HG03108 (cell line): ENCODE data around the gene TBX1.

Experiments used
- ATAC-seq: cut with Tn5 transposase; IDR thresholded peaks from one replicate; pipeline ENCODE4 v1.9.1; 2021; ENCODE audit warnings: moderate library complexity; ENCODE audit not compliant: unreplicated experiment

TBX1 gene

GRCh38 chr22:19737846-19738663 is 22.5 kb upstream of the TBX1 start:
- ATAC-seq = no peak

DNA sequence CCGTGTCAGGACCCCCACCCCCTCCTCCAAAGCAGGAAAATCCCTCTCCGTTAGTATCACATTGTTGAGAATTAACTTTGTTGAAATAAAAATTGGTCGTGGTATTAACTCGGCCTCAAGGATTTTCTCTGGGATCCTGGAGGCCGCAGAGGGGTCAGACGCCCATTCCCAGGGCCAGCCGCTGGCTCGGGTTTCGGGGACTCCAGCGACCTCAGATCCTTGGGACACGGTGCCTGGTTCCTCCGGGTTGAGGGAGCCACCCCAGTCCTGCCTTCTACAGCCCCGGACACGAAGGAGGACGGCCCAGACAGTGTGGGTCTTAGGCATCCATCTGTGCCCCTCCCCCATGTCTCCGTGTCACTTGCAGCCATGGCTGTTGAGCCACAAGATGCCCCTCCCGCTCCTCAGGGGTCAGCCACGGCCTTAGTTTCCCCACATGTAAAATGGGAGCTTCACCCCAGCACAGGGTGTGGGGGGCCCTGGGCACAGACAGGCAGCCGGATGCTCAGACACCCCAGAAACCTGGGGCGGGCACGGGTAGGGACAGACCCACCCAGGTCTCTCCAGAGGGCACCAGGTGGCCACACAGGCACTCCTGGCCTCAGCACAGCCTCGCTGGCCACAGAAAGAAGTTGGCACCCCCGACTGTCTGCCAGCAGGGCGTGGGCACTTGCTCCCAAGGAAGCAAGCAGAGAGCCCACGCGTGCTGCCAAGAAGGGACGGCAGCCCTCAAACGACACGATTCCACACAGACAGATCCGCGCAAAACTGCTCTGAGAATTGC is 21.7 kb upstream of the TBX1 start:
- ATAC-seq = no peak

GRCh38 chr22:19739448-19739895 is 21.1 kb upstream of the TBX1 start:
- ATAC-seq = no peak

DNA sequence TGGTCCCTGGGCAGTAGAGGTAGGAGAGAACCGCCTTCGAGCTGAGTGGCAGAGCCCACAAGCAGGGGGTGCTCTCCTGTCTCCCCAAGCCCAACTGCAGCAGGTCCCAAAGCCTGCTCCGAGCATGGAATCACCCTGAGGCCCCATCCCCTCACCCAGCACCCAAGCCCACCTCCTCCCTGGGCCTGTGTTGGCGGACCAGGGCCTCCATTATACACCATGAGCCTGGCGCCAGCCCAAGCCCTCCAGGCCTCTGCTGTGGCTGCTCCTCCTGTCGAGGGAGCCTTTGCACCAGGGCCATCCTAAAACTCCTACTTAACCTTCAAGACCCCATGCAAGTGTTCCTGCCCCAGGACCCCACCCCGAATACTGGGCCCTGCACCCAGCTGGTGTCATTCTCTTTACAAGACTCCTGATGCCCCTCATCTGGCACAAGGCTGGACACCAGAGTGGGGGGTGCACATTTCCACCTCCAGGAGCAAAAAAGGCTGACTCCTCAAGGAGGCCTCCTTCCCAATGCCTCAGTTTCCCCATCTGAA is 20.6 kb upstream of the TBX1 start:
- ATAC-seq = no peak

GRCh38 chr22:19740586-19740985 is 20.0 kb upstream of the TBX1 start:
- no peak for ATAC-seq

GRCh38 chr22:19741053-19741452 is 19.5 kb upstream of the TBX1 start:
- no peak for ATAC-seq

- no peak for ATAC-seq
Observed at GRCh38 chr22:19742160-19743066, 18.2 kb upstream of the TBX1 start.

DNA sequence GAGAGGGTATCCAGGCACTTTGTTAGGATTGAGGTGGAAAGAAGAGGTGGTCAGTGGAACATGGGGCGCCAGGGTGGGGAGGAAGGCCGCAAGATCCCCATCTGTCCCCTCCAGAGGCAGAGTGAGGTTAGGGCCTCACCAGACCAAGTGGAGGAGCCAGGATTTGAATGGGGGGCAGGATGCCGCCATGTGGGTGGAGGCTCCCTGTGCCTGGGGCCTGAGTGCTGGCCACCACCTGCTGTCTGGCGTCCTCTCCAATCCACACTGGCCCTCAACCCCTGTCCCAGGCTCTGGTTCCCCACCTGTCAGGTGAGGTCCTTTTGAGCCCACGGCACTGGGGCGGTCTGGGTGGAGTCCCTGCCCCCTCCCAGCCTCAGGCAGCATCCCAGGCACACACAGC is 17.5 kb upstream of the TBX1 start:
- no peak for ATAC-seq

DNA sequence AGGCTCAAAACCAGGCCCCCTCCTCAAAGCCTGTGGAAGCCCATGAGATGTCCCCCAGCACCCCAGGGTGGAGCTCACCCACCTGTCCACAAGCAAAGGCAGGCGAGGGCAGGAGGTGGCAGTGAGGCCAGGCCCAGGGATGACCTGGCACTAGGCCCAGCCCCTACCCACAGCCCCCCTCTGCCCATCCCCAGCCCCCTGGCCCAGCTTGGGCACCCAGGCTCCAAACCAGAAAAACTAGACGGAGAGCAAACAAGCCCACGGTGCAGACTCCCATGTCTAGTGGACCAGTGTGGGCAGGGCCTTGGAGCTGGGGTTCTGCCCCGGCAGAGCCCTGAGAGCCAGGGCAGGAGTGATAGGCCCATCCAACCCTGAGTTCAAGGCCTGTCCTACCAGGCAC is 16.9 kb upstream of the TBX1 start:
- ATAC-seq = no peak

DNA sequence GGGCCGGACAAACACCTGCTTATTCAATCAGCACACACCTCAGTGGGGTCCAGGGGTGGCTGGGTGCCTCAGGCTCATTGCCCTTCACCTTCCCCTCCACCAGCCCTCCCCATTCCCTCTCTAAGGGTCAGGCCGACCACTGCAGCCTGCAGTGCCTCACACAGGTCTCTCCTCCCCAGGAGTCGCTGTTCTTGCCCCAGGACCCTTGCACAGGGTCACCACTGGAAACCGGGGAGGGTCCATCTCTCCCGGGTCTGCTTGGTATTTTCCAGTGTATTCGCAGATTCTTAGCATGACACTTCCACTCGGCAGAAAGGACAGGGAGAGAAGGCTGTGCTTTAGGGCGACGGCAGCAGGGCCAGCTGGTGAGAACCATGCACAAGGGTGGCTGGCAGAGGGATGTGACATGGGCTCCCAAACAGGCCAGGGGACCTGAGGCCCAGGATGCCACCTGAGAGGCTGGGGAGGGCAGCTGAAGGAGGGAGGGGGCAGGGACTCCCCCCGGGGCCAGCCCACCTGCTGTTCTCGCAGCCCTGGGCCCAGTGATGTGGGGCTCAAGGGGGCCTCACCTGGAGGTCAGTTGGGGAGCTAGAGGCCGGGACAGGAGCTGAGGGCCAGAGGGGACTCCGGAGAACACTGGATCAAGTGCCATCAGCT is 16.1 kb upstream of the TBX1 start:
- no peak for ATAC-seq

- no peak for ATAC-seq
Observed at GRCh38 chr22:19745155-19746101, 15.2 kb upstream of the TBX1 start.

DNA sequence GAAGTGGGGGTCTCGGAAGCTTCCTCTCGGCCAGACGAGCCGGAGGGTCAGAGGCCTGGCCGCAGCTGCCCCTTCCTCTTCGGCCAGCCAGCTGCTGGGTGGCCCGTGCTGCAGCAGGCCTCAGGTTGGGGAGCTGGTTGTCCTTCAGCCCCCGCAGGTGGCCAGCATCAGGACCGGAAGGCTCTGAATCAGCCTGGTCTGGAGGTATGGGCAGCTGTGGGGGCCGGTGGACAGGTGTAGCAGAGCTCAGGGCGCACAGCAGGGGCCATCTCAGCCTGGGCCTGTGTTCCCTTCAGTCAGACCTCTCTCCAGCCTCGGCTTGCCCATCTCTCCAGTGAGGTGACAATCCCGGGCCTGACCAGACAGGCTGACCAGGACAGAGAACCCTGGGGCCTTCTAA is 13.9 kb upstream of the TBX1 start:
- ATAC-seq = no peak

- no peak for ATAC-seq
Observed at GRCh38 chr22:19747551-19747950, 13.0 kb upstream of the TBX1 start.

DNA sequence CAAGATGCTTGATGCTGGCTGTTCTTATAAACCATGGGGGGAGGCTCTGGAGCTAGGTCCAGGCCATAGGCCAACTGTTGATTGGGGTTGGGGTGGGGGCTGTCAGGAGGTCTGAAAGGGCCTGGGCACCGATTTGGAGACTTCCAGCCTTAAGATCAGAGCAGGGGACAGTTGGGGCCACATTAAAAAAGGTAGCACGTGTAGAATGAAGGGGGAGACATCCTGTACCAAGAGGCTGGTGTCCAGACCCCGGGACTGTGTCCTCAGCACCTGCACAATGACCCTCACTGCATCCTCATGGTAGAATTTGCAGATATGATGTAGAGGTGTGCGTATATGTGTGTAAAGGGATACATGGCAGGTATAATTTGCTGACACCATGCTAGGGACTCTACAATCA is 12.4 kb upstream of the TBX1 start:
- ATAC-seq = no peak

DNA sequence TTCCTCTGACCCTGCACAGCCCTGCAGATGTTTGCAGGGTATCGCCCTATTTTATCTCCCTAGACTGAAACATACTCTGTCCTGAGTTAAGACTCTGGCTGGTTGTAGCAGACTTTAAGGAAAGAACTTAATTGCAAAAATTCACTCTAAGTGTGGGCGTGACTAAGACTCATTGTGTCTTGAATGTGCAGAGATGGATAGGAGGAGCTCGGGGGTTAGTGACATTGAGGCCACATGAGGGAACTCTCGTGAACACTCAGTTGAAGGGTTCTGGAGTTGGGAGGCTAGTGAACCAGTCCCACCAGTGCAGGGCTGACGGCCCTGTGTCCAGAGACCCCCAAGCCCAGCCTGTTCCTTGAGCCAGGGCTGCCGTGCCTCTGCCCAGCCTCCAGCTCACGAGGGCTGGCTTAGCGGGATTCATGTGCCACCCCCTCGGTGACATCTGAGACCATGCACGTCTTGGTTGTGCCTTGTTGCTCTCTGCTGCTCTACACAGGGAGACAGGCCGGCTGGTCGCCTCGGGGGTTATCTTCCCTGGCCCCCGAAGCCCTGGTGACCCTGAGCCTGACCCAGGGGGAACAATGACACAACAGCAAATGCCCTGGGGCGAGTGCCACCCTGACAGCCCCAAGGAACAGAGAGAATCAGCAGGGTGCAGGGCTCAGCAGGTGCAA is 11.4 kb upstream of the TBX1 start:
- ATAC-seq = no peak

- ATAC-seq = no peak
Observed at GRCh38 chr22:19749876-19750275, 10.7 kb upstream of the TBX1 start.

GRCh38 chr22:19750507-19751490 is 9.8 kb upstream of the TBX1 start:
- ATAC-seq = no peak
